Panc1 (cell line): ENCODE data around the gene HNRNPA1L2. TPM values are rescaled to one million over a fixed set of nuclear protein-coding genes. Genes with fewer than 3 reads are reported as not detected.

Source experiments
- ATAC-seq: fragments of 200-7000 bp; cut with Tn5 transposase; 2 replicates; pipeline ENCODE4 v1.9.1; 2020; ENCODE audit warnings: mild to moderate bottlenecking, moderate library complexity
- BruUV-seq: library from RNA; stranded (reverse); fragments of 400-500 nt; replicated peaks from 2 replicates; lab custom pipeline; 2021; lab: Mats Ljungman, UMichigan
- CTCF ChIA-PET: fragments of 300-600 bp; sonication (Branson Sonifier 250); formaldehyde crosslinking; loops from one replicate; lab custom pipeline; 2022; ENCODE audit warnings: antibody characterized with exemption; lab: Charles Lee
- POLR2A ChIA-PET: fragments of 300-600 bp; sonication (Branson Sonifier 250); formaldehyde crosslinking; loops from one replicate; lab custom pipeline; 2022; ENCODE audit warnings: antibody characterized with exemption; lab: Charles Lee
- DNase-seq: peaks from one replicate; pipeline ENCODE4 v3.0.0-alpha.2; 2010; ENCODE audit warnings: low read depth, low spot score
- H3K27ac ChIP-seq: 2 replicates; pipeline ENCODE4 v1.5.1; 2011; ENCODE audit warnings: mild to moderate bottlenecking, low read length, inconsistent platforms
- H3K27me3 ChIP-seq: fragments of 200-500 bp; sonication (Bioruptor generic); 2 replicates; pipeline ENCODE4 v1.6.0; 2014; ENCODE audit warnings: low read length, inconsistent platforms; ENCODE audit not compliant: control insufficient read depth, insufficient read depth
- H3K36me3 ChIP-seq: fragments of 200-500 bp; sonication (Bioruptor generic); 2 replicates; pipeline ENCODE4 v1.5.1; 2014; ENCODE audit warnings: inconsistent platforms, mild to moderate bottlenecking, low read length, moderate library complexity; ENCODE audit not compliant: control insufficient read depth, insufficient read depth
- H3K4me1 ChIP-seq: 2 replicates; pipeline ENCODE4 v1.5.1; 2011; ENCODE audit warnings: inconsistent platforms, mild to moderate bottlenecking, low read length, moderate library complexity; ENCODE audit not compliant: control insufficient read depth, insufficient read depth
- H3K4me3 ChIP-seq, 2 experiments: 2 replicates each; pipeline ENCODE4 v1.5.1; 2011 to 2012; ENCODE audit warnings: low read depth in 2 of 2, low read length in 2 of 2, mild to moderate bottlenecking in 2 of 2, inconsistent platforms in 1 of 2, moderate library complexity in 1 of 2
- H3K9me3 ChIP-seq: fragments of 200-500 bp; sonication (Bioruptor generic); 2 replicates; pipeline ENCODE4 v1.5.1; 2014; ENCODE audit warnings: low read depth, mild to moderate bottlenecking, inconsistent platforms, low read length, moderate library complexity; ENCODE audit not compliant: control insufficient read depth, insufficient read depth
- CTCF ChIP-seq: fragments of 450-650 bp; IDR thresholded peaks from 2 replicates; pipeline ENCODE4 v1.5.1; 2017; ENCODE audit warnings: mild to moderate bottlenecking
- POLR2AphosphoS5 ChIP-seq: IDR thresholded peaks from 2 replicates; pipeline ENCODE4 v1.6.1; 2012; ENCODE audit warnings: mild to moderate bottlenecking, low read depth, low read length, moderate library complexity
- REST ChIP-seq, 2 experiments: IDR thresholded peaks; 2 replicates each; pipeline ENCODE4 v1.6.1; 2011 to 2012; ENCODE audit warnings: low read depth in 2 of 2, control low read depth in 1 of 2, low read length in 1 of 2, mild to moderate bottlenecking in 1 of 2, moderate library complexity in 1 of 2; ENCODE audit not compliant: insufficient read depth in 1 of 2
- SIN3A ChIP-seq: IDR thresholded peaks from 2 replicates; pipeline ENCODE4 v1.6.1; 2012; ENCODE audit warnings: low read depth, mild to moderate bottlenecking, low read length, moderate library complexity, borderline replicate concordance; ENCODE audit not compliant: insufficient read depth
- TCF7L2 ChIP-seq: IDR thresholded peaks from 2 replicates; pipeline ENCODE4 v1.6.1; 2011; ENCODE audit warnings: mild to moderate bottlenecking, low read depth, low read length, inconsistent platforms
- in situ Hi-C: cut with HindIII; loops from 2 replicates; pipeline ENCODE4 v1.10.0; 2016; ENCODE audit warnings: low sequenced_read_pairs, low pct_unique_long_range_greater_than_20kb
- intact Hi-C: fragments of 100-400 bp; cut with micrococcal nuclease; formaldehyde crosslinking; loops from one replicate; pipeline ENCODE4 v1.10.0; 2022; ENCODE audit not compliant: unreplicated experiment
- total RNA-seq: library from RNA; stranded (reverse); gene quantifications from one replicate; pipeline ENCODE4 v1.2.1, GENCODE V29; 2021; ENCODE audit not compliant: unreplicated experiment

HNRNPA1L2 gene
- total RNA-seq, 1 experiment from 2014 or later = 3.2 TPM

GRCh38 chr13:52644108-52644507, 1.9 kb downstream of the HNRNPA1L2 start:
- Histone ChIP-seq H3K36me3 (no peaks in the 10 kb centered on the region), H3K4me1 (no peaks in the 10 kb centered on the region), H3K9me3 (no peaks in the 10 kb centered on the region), H3K27me3 (no peaks in the 10 kb centered on the region), H3K27ac (no peak overlapping the region), H3K4me3 (no peak overlapping the region)
- ATAC-seq (no peak), DNase-seq (no peak)
- intact Hi-C loops = no loop called here
- no peak for TF ChIP-seq CTCF
- ChIA-PET CTCF (no interaction called here), POLR2A (no interaction called here)
- no TSS peak for BruUV-seq
- in situ Hi-C loops = no loop called here

GRCh38 chr13:52646967-52647366, 4.7 kb downstream of the HNRNPA1L2 start:
- Histone ChIP-seq H3K4me3 (no peak overlapping the region), H3K27ac (no peak overlapping the region), H3K27me3 (no peaks in the 10 kb centered on the region), H3K9me3 (no peaks in the 10 kb centered on the region), H3K4me1 (peaks cover 7% of the 10 kb centered on the region; the same call in 1 of the 2 replicates), H3K36me3 (peaks cover 9% of the 10 kb centered on the region; the same call in 1 of the 2 replicates)
- ATAC-seq (no peak), DNase-seq (no peak)
- CTCF ChIA-PET = interaction anchor here (0.7 kb wide), 1 partner anchor 22 kb away, joined by 8 read pairs; no protein-coding TSS in a partner anchor
- intact Hi-C loops (no loop called here), in situ Hi-C loops (no loop called here)
- POLR2A ChIA-PET = no interaction called here
- no TSS peak for BruUV-seq
- TF ChIP-seq REST (IDR thresholded peaks at IDR 0.05; ENCODE audit: insufficient read depth in 1 of 2, low read depth in 2 of 2, low read length in 1 of 2) = no peak
- no peak for TF ChIP-seq TCF7L2
- no peak for TF ChIP-seq CTCF
- TF ChIP-seq SIN3A = no peak
- TF ChIP-seq POLR2AphosphoS5 = no peak
